Tibial nerve (tissue), 4 donors: ENCODE data around the gene PITPNM1. TPM values are rescaled to one million over a fixed set of nuclear protein-coding genes. Genes with fewer than 3 reads are reported as not detected.
A peak's percentile ranks its signal among the peaks of the same experiment; 100 is the strongest.

Experiments used
- DNase-seq, 2 donors: peaks; one replicate each; pipeline ENCODE4 v3.0.0-alpha.2; 2019; ENCODE audit warnings: low spot score in 2 of 2
- H3K27ac ChIP-seq, 4 donors: fragments of 200-600 bp; sonication (generic) in 3 of 4; one replicate each; pipeline ENCODE4 v1.5.1; 2017 to 2019; ENCODE audit warnings: mild to moderate bottlenecking in 1 of 4
- H3K27me3 ChIP-seq, 2 donors: fragments of 200-600 bp; sonication (generic) in 1 of 2; one replicate each; pipeline versions ENCODE4 v1.5.1 to v1.6.0; 2017 to 2019
- H3K36me3 ChIP-seq, 3 donors: fragments of 200-600 bp; sonication (generic); one replicate each; pipeline ENCODE4 v1.5.1; 2018 to 2019
- H3K4me1 ChIP-seq, 4 donors: fragments of 200-600 bp; sonication (generic) in 3 of 4; one replicate each; pipeline ENCODE4 v1.5.1; 2017 to 2019
- H3K4me3 ChIP-seq, 4 donors: fragments of 200-600 bp; sonication (generic) in 3 of 4; one replicate each; pipeline ENCODE4 v1.5.1; 2017 to 2019; ENCODE audit warnings: mild to moderate bottlenecking in 1 of 4, moderate library complexity in 1 of 4
- H3K9me3 ChIP-seq, 4 donors: fragments of 200-600 bp; sonication (generic) in 3 of 4; one replicate each; pipeline ENCODE4 v1.5.1; 2017 to 2019
- CTCF ChIP-seq, 5 experiments: fragments of 200-600 bp in 3 of 5; fragments of 450-650 bp in 2 of 5; sonication (generic) in 3 of 5; IDR thresholded peaks; one replicate each; pipeline ENCODE4 v1.5.1; 2016 to 2019; ENCODE audit warnings: antibody characterized with exemption in 5 of 5, mild to moderate bottlenecking in 3 of 5, moderate library complexity in 2 of 5
- EP300 ChIP-seq, 2 donors: sonication (generic); formaldehyde crosslinking; IDR thresholded peaks; one replicate each; pipeline ENCODE4 v1.6.1; 2017; ENCODE audit warnings: antibody characterized with exemption in 2 of 2, mild to moderate bottlenecking in 1 of 2
- POLR2A ChIP-seq, 2 donors: fragments of 450-650 bp; IDR thresholded peaks; one replicate each; pipeline ENCODE4 v1.6.1; 2017; ENCODE audit warnings: antibody characterized with exemption in 2 of 2, mild to moderate bottlenecking in 2 of 2, moderate library complexity in 2 of 2
- WGBS, 2 donors: methylation state at CpG; one replicate each; pipeline ENCODE4 v1.1.5; 2018; 5-methylcytosine and 5-hydroxymethylcytosine counted together
- total RNA-seq, 4 donors: library from RNA; depleted of rRNA; stranded (reverse); fragments of >200 nt; gene quantifications; one replicate each; pipeline ENCODE4 v1.1.0, GENCODE V29; 2016

The PITPNM1 gene
- total RNA-seq, 4 donors from 2014 or later: 22.8 to 69.6 (median 38.6) TPM

DNA sequence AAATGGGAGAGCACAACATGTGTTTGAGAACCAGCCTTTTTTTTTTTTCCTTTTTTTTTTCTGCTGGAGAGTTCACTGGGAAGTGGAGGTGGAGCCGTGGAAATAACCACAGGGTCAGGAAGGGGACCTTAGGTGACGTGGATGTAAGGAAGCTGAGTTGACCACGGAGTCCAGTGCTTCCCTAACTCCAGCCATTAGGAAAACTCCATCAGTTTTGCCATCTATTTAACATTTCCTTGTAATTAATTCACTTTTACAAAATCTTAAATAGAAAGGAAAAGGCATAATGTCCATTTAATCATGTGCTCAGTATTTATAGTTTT, 4.8 kb upstream of the PITPNM1 start:
- no peaks in the 10 kb centered on the region for H3K36me3 ChIP-seq
- no peak overlapping the region for H3K27ac ChIP-seq
- peaks cover 0 to 34% (median 24%) of the 10 kb centered on the region in 4 donors for H3K4me1 ChIP-seq
- WGBS, 2 donors: 33 to 41% methylated on average over 3 of the region's 3 CpGs
- TF ChIP-seq EP300 (IDR thresholded peaks at IDR 0.05) (no peak), POLR2A (IDR thresholded peaks at IDR 0.05) (no peak), CTCF (IDR thresholded peaks at IDR 0.05) (no peak)
- H3K4me3 ChIP-seq: no peak overlapping the region
- DNase-seq: no peak
- H3K27me3 ChIP-seq: no peaks in the 10 kb centered on the region
- no peaks in the 10 kb centered on the region for H3K9me3 ChIP-seq

- H3K4me1 ChIP-seq: peaks cover 0 to 47% (median 27%) of the 10 kb centered on the region in 4 donors
- DNase-seq: peak; percentile 98 to 99
- H3K27ac ChIP-seq: peak overlapping the region; percentile 98 to 100 (median 99)
- no peaks in the 10 kb centered on the region for H3K9me3 ChIP-seq
- peak; percentile 75 to 87 for TF ChIP-seq EP300 (IDR thresholded peaks at IDR 0.05)
- TF ChIP-seq POLR2A (IDR thresholded peaks at IDR 0.05): peak in 1 of 2 donors; percentile 47
- TF ChIP-seq CTCF (IDR thresholded peaks at IDR 0.05): peak in 1 of 5 experiments; percentile 5
- WGBS, 2 donors: 1 to 2% methylated on average over 37 to 55 of the region's 57 CpGs
- no peaks in the 10 kb centered on the region for H3K27me3 ChIP-seq
- peak overlapping the region; percentile 63 to 86 (median 79) for H3K4me3 ChIP-seq
- H3K36me3 ChIP-seq: no peaks in the 10 kb centered on the region
Measured at GRCh38 chr11:67508486-67509121, 3.4 kb upstream of the PITPNM1 start.

DNA sequence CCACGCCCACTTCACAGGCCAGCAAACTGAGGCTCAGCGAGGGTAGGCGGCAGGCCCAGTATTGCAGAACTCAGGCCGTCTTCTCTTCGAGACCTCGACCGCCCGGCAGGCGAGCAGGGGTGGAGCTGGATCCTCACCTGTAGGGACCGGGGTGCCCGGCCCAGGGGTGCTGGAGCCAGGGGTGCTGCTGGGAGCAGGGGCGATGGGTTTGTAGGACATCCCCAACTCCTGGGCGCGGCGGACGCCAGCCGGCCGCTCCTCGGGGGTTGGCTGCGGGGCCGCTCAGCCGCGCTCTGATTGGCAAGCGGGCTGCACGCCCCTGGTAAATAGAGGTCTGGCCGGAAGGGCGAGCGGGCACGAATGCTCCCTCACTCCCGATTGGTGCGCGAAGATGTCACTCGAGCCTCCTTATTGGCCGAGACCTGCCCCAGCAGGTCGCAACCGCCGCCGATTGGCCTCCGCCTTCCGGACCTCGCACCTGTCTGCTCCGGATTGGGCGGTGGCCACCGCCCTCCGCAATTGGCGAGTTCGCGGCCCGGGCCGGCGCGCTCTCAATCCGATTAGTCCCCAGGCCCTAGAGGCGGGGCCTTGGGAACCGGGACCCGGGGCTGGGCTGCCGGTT, 2.8 kb upstream of the PITPNM1 start, which contains the start of gene CDK2AP2:
Gene CDK2AP2, minus strand, starts transcription at position 299 of the 622 bp plus-strand sequence. Its CDS starts 80 bp downstream, at position 219.
- 0 to 2% methylated on average over 6 to 25 of the region's 57 CpGs for WGBS, 2 donors
- Histone ChIP-seq H3K4me3 (peak within 1 kb of the TSS; percentile 79 to 91 (median 82)), H3K27me3 (no peaks in the 10 kb centered on the region), H3K36me3 (no peaks in the 10 kb centered on the region), H3K4me1 (peaks cover 0 to 54% (median 31%) of the 10 kb centered on the region in 4 donors), H3K9me3 (no peaks in the 10 kb centered on the region), H3K27ac (peak within 1 kb of the TSS; percentile 98 to 100 (median 99))
- DNase-seq: peak; percentile 98 to 99
- TF ChIP-seq POLR2A (IDR thresholded peaks at IDR 0.05): peak; percentile 94
- peak in 2 of 5 experiments; percentile 52 to 69 for TF ChIP-seq CTCF (IDR thresholded peaks at IDR 0.05)
- peak; percentile 24 to 94 for TF ChIP-seq EP300 (IDR thresholded peaks at IDR 0.05)

DNA sequence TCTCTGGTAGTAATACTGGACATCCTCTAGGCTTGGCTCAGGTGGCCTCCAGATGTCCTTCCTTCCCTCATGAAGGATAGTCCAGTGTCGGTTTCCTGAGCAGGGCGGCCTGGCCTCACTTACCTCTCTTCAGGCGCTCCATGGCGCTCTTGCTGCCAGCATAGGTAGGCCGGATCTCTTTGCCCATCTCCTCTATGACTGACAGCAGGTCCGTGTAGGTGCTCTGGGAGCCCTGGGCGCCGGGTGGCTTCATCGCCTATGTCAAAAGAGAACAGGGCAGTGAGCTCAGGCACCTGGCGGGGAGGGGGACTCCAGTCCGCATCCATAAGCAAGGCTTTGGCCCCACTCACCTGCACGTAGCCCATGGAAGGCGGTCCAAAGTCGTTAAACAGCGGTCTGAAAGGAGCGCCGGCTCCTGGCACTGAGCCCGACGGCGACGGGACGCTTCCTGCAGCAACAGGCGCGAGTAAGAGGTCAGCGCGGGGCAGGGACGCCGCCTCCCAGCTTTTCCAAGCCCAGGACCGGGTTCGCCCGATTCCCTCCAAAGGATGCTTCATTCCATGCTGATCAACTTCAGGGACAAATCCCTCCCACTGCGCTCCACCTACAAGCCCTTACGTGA, 2.2 kb upstream of the PITPNM1 start:
- H3K4me1 ChIP-seq: peaks cover 0 to 56% (median 31%) of the 10 kb centered on the region in 4 donors
- WGBS, 2 donors: 39 to 68% methylated on average over 10 to 27 of the region's 33 CpGs
- TF ChIP-seq EP300 (IDR thresholded peaks at IDR 0.05): no peak
- no peak for TF ChIP-seq POLR2A (IDR thresholded peaks at IDR 0.05)
- no peak for TF ChIP-seq CTCF (IDR thresholded peaks at IDR 0.05)
- peak in 1 of 2 donors; percentile 45 for DNase-seq
- no peaks in the 10 kb centered on the region for H3K27me3 ChIP-seq
- peaks cover 0 to 5% (median 2%) of the 10 kb centered on the region in 3 donors for H3K36me3 ChIP-seq
- peak overlapping the region; percentile 98 to 100 (median 99) for H3K27ac ChIP-seq
- no peaks in the 10 kb centered on the region for H3K9me3 ChIP-seq
- peak overlapping the region; percentile 79 to 91 (median 82) for H3K4me3 ChIP-seq
